BLaER1 (cell line): ENCODE results near the gene GALNT8.

Experiments
- H3K27ac ChIP-seq: shearing (Covaris generic); formaldehyde crosslinking; 2 replicates; pipeline ENCODE4 v1.8.1; 2022
- H3K27me3 ChIP-seq: shearing (Covaris generic); formaldehyde crosslinking; 2 replicates; pipeline ENCODE4 v1.8.1; 2022
- H3K36me3 ChIP-seq: shearing (Covaris generic); formaldehyde crosslinking; 2 replicates; pipeline ENCODE4 v1.8.1; 2022
- H3K4me1 ChIP-seq: shearing (Covaris generic); formaldehyde crosslinking; 2 replicates; pipeline ENCODE4 v1.8.1; 2022
- H3K4me2 ChIP-seq: shearing (Covaris generic); formaldehyde crosslinking; 2 replicates; pipeline ENCODE4 v1.8.1; 2022
- H3K4me3 ChIP-seq: shearing (Covaris generic); formaldehyde crosslinking; 2 replicates; pipeline ENCODE4 v1.8.1; 2022
- H3K9ac ChIP-seq: shearing (Covaris generic); formaldehyde crosslinking; 2 replicates; pipeline ENCODE4 v1.8.1; 2022
- H3K9me3 ChIP-seq: shearing (Covaris generic); formaldehyde crosslinking; 2 replicates; pipeline ENCODE4 v1.8.1; 2022
- H4K20me1 ChIP-seq: shearing (Covaris generic); formaldehyde crosslinking; 2 replicates; pipeline ENCODE4 v1.8.1; 2022
- Cebpa-rat ChIP-seq: shearing (Covaris generic); IDR thresholded peaks from 2 replicates; pipeline ENCODE4 v1.8.1; 2022

GALNT8 gene

DNA sequence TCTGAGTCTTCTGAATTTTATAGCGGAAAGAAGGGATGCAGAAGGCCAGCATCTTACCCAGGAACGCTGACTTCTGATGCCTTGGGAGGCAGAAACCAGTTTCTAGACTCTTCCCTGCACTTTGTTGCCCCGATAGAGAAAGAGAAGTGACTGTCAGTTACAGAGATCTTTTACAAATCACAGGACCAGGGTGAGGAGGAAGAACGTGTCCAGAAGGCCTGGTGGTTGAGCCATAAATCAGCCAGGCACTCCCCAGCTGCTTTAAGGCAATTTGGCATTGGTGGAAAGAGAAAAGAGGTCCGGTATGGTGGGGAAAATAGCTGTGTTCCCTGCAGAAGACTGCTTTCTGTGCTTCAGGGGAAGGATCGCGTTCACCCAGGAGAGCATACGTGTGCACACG lies 100.8 kb downstream of the GALNT8 start:
- Histone ChIP-seq H3K4me3 (no peak overlapping the region), H3K4me1 (peaks cover 100% of the 10 kb centered on the region), H3K9ac (peak overlapping the region; percentile 50), H4K20me1 (no peaks in the 10 kb centered on the region), H3K9me3 (no peaks in the 10 kb centered on the region), H3K4me2 (peak overlapping the region; percentile 90), H3K27me3 (no peaks in the 10 kb centered on the region), H3K36me3 (no peaks in the 10 kb centered on the region), H3K27ac (peak overlapping the region; percentile 77)
- TF ChIP-seq Cebpa-rat, result no peak
